Stimulated activated CD8-positive, alpha-beta memory T cell treated with anti-CD3 and anti-CD28 coated beads, Interleukin-15, amount 100 ng/mL, for 4 hours (primary cell): ENCODE data around the gene WDR59.

Source experiments
- DNase-seq, 2 donors: peaks; one replicate each; pipeline ENCODE4 v3.0.0-alpha.2; 2020; ENCODE audit warnings: low read depth in 2 of 2

The WDR59 gene

GRCh38 chr16:74902161-74902560, 82.8 kb downstream of the WDR59 start:
- no peak for DNase-seq

- no peak for DNase-seq
These were observed 83.3 kb downstream of the WDR59 start for GRCh38 chr16:74901606-74902005.

- DNase-seq: no peak
These were observed 85.1 kb downstream of the WDR59 start for GRCh38 chr16:74899816-74900215.

GRCh38 chr16:74898659-74899058, 86.3 kb downstream of the WDR59 start:
- no peak for DNase-seq

- DNase-seq: no peak
These were observed 88.2 kb downstream of the WDR59 start for GRCh38 chr16:74896389-74897370.

GRCh38 chr16:74893541-74893940, 91.4 kb downstream of the WDR59 start:
- DNase-seq: no peak

- no peak for DNase-seq
These were observed 92.1 kb downstream of the WDR59 start for GRCh38 chr16:74892574-74893461.

- no peak for DNase-seq
These were observed 96.0 kb downstream of the WDR59 start for GRCh38 chr16:74888888-74889287.

- DNase-seq: no peak
These were observed 96.6 kb downstream of the WDR59 start for GRCh38 chr16:74888232-74888862.

- no peak for DNase-seq
These were observed 97.8 kb downstream of the WDR59 start for GRCh38 chr16:74887084-74887483.

GRCh38 chr16:74877706-74878105, 107.2 kb downstream of the WDR59 start:
- DNase-seq: no peak

- DNase-seq: no peak
These were observed 109.9 kb downstream of the WDR59 start for GRCh38 chr16:74874912-74875546.

- no peak for DNase-seq
These were observed 110.8 kb downstream of the WDR59 start for GRCh38 chr16:74874123-74874522.

GRCh38 chr16:74872302-74872701, 112.6 kb downstream of the WDR59 start:
- DNase-seq: no peak

- DNase-seq: no peak
These were observed 113.3 kb downstream of the WDR59 start for GRCh38 chr16:74871608-74872007.

GRCh38 chr16:74868501-74868900, 116.4 kb downstream of the WDR59 start:
- DNase-seq: no peak

- no peak for DNase-seq
These were observed 116.9 kb downstream of the WDR59 start for GRCh38 chr16:74868035-74868434.

GRCh38 chr16:74867281-74867849, 117.6 kb downstream of the WDR59 start:
- DNase-seq: no peak

GRCh38 chr16:74865922-74866598, 118.9 kb downstream of the WDR59 start:
- no peak for DNase-seq

- DNase-seq: no peak
These were observed 122.1 kb downstream of the WDR59 start for GRCh38 chr16:74862743-74863244.
